ENCODE measurements around the gene LAMB2. TPM values are rescaled to one million over a fixed set of nuclear protein-coding genes. Genes with fewer than 3 reads are reported as not detected.

LAMB2 gene
- total and polyA plus RNA-seq, 2 experiments from 2014 or later, result 71.3 to 154 TPM

DNA sequence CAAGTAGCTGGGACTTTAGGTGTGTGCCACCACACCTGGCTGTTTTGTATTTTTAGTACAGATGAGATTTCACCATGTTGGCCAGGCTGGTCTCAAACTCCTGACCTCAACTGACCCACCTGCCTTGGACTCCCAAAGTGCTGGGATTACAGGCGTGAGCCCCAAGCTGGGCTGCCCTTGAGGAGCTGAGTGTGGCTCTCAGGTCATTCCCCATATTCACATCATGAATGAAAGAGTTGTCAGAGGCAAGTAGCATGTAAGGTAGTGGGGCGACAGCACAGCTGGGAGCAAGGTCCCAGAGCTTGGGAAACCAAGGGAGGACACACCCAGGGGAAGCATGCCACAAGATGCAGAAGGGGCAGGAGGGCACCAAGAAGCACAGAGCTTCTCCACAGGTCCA, 28.3 kb upstream of the LAMB2 start:
- ATAC-seq, result no peak
- no peak overlapping the region for H2AFZ ChIP-seq

DNA sequence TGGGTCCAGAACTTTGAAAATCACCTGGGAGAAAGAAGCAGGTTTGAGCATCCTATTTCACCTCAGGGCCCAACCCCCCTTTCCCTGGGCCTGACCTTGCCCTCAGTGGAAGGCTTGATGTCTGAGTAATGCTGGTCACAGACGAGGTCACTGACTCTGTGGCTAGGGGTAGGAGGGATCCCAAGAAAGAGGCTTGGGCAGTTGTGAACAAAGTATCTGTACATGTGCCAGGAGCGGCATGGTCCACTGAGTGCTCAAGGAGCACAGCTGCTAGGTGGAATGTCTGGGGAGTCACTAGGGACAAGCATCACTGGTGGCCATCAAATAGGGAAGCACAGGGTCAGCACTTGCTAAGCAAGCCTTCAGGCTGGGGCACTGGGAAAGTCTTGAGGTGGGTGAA, 25.9 kb upstream of the LAMB2 start:
- Mint-ChIP-seq H3K27me3 (ENCODE audit: insufficient read depth, low read depth, poor library complexity) (peaks cover 2% of the 10 kb centered on the region), H3K9me3 (no peaks in the 10 kb centered on the region), H3K4me1 (no peaks in the 10 kb centered on the region), H3K4me3 (no peak overlapping the region), H3K36me3 (ENCODE audit: low read depth) (peaks cover 11% of the 10 kb centered on the region), H3K27ac (no peak overlapping the region)
- no peak for TF ChIP-seq NANOG (IDR thresholded peaks at IDR 0.05; ENCODE audit: borderline replicate concordance)
- no peak for TF ChIP-seq ZNF114 (CRISPR knock-in tag; IDR thresholded peaks at IDR 0.05)
- 0 out of 2 replicates have a peak, but pooled peaks have one; percentile 32 for TF ChIP-seq POLR2AphosphoS5 (IDR thresholded peaks at IDR 0.05; ENCODE audit: low read depth)
- DNase-seq (ENCODE audit: low spot score) (no peak), ATAC-seq (peak; percentile 9; the same call in 1 of the 3 replicates)
- no peaks in the 10 kb centered on the region for H3K4me1 ChIP-seq (ENCODE audit: insufficient read depth)
- H3K4me2 ChIP-seq, result no peak overlapping the region
- H3K9me2 ChIP-seq (ENCODE audit: insufficient read depth), result no peaks in the 10 kb centered on the region
- peaks cover 11% of the 10 kb centered on the region for H3F3A ChIP-seq (replicated peaks; ENCODE audit: low read depth)
- H3K4me3 ChIP-seq, result no peak overlapping the region
- no peaks in the 10 kb centered on the region for H3K79me2 ChIP-seq (replicated peaks; ENCODE audit: insufficient read depth)
- no peak overlapping the region for H2AFZ ChIP-seq
- no peaks in the 10 kb centered on the region for H3K27me3 ChIP-seq (ENCODE audit: insufficient read depth)
- H3K36me3 ChIP-seq (ENCODE audit: insufficient read depth), result no peaks in the 10 kb centered on the region; the same call in 1 of the 2 replicates
- no peaks in the 10 kb centered on the region; the same call in 1 of the 2 replicates for H4K20me1 ChIP-seq (replicated peaks; ENCODE audit: insufficient read depth)
- no peak overlapping the region for H3K27ac ChIP-seq (ENCODE audit: low read depth)

More for the DNA sequence above, 28.3 kb upstream of the LAMB2 start:
- Histone ChIP-seq H3K79me2 (replicated peaks; ENCODE audit: insufficient read depth) (peaks cover 18% of the 10 kb centered on the region), H3K9me2 (ENCODE audit: insufficient read depth) (no peaks in the 10 kb centered on the region), H3K27me3 (ENCODE audit: insufficient read depth) (no peaks in the 10 kb centered on the region), H3K4me2 (no peak overlapping the region), H3F3A (replicated peaks; ENCODE audit: low read depth) (peaks cover 11% of the 10 kb centered on the region), H3K4me3 (no peak overlapping the region), H3K27ac (ENCODE audit: low read depth) (no peak overlapping the region), H3K4me1 (ENCODE audit: insufficient read depth) (peaks cover 9% of the 10 kb centered on the region), H4K20me1 (replicated peaks; ENCODE audit: insufficient read depth) (peaks cover 10% of the 10 kb centered on the region), H3K36me3 (ENCODE audit: insufficient read depth) (no peaks in the 10 kb centered on the region; the same call in 1 of the 2 replicates)
- no peak overlapping the region for H3K4me3 Mint-ChIP-seq
- H3K4me1 Mint-ChIP-seq, result peaks cover 9% of the 10 kb centered on the region
- peaks cover 26% of the 10 kb centered on the region for H3K36me3 Mint-ChIP-seq (ENCODE audit: low read depth)
- TF ChIP-seq JUNB (IDR thresholded peaks at IDR 0.05; ENCODE audit: unreplicated experiment), result no peak
- no peak for TF ChIP-seq NANOG (IDR thresholded peaks at IDR 0.05; ENCODE audit: borderline replicate concordance)
- TF ChIP-seq, protein P1, sequence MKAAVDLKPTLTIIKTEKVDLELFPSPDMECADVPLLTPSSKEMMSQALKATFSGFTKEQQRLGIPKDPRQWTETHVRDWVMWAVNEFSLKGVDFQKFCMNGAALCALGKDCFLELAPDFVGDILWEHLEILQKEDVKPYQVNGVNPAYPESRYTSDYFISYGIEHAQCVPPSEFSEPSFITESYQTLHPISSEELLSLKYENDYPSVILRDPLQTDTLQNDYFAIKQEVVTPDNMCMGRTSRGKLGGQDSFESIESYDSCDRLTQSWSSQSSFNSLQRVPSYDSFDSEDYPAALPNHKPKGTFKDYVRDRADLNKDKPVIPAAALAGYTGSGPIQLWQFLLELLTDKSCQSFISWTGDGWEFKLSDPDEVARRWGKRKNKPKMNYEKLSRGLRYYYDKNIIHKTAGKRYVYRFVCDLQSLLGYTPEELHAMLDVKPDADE (IDR thresholded peaks at IDR 0.05), result no peak
- H3K27ac Mint-ChIP-seq, result no peak overlapping the region
- no peaks in the 10 kb centered on the region for H3K9me3 Mint-ChIP-seq
- H3K27me3 Mint-ChIP-seq (ENCODE audit: insufficient read depth, low read depth, poor library complexity), result peaks cover 4% of the 10 kb centered on the region
- DNase-seq (ENCODE audit: low spot score), result no peak

- H4K20me1 ChIP-seq (replicated peaks; ENCODE audit: insufficient read depth), result no peaks in the 10 kb centered on the region; the same call in 1 of the 2 replicates
- Mint-ChIP-seq H3K9me3 (no peaks in the 10 kb centered on the region), H3K27me3 (ENCODE audit: insufficient read depth, low read depth, poor library complexity) (peaks cover 2% of the 10 kb centered on the region), H3K36me3 (ENCODE audit: low read depth) (peaks cover 6% of the 10 kb centered on the region), H3K4me1 (no peaks in the 10 kb centered on the region), H3K27ac (no peak overlapping the region; the same call in 1 of the 2 replicates), H3K4me3 (no peak overlapping the region)
- DNase-seq (ENCODE audit: low spot score) (peak; percentile 87), ATAC-seq (peak; percentile 93)
- H3K4me1 ChIP-seq (ENCODE audit: insufficient read depth), result no peaks in the 10 kb centered on the region
- no peak overlapping the region for H2AFZ ChIP-seq
- H3K27ac ChIP-seq (ENCODE audit: low read depth), result no peak overlapping the region
- H3K36me3 ChIP-seq (ENCODE audit: insufficient read depth), result no peaks in the 10 kb centered on the region; the same call in 1 of the 2 replicates
- TF ChIP-seq ZNF462 (CRISPR knock-in tag; IDR thresholded peaks at IDR 0.05), result no peak
- TF ChIP-seq, protein P2, sequence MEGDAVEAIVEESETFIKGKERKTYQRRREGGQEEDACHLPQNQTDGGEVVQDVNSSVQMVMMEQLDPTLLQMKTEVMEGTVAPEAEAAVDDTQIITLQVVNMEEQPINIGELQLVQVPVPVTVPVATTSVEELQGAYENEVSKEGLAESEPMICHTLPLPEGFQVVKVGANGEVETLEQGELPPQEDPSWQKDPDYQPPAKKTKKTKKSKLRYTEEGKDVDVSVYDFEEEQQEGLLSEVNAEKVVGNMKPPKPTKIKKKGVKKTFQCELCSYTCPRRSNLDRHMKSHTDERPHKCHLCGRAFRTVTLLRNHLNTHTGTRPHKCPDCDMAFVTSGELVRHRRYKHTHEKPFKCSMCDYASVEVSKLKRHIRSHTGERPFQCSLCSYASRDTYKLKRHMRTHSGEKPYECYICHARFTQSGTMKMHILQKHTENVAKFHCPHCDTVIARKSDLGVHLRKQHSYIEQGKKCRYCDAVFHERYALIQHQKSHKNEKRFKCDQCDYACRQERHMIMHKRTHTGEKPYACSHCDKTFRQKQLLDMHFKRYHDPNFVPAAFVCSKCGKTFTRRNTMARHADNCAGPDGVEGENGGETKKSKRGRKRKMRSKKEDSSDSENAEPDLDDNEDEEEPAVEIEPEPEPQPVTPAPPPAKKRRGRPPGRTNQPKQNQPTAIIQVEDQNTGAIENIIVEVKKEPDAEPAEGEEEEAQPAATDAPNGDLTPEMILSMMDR (conservative IDR thresholded peaks at IDR 0.05; ENCODE audit: low read depth in 2 of 2), result peak; percentile 82 to 91
- H3K4me2 ChIP-seq, result no peak overlapping the region
- H3K9me2 ChIP-seq (ENCODE audit: insufficient read depth), result no peaks in the 10 kb centered on the region
- no peaks in the 10 kb centered on the region for H3K79me2 ChIP-seq (replicated peaks; ENCODE audit: insufficient read depth)
- no peaks in the 10 kb centered on the region for H3K27me3 ChIP-seq (ENCODE audit: insufficient read depth)
- H3F3A ChIP-seq (replicated peaks; ENCODE audit: low read depth), result peaks cover 11% of the 10 kb centered on the region
- H3K4me3 ChIP-seq, result no peak overlapping the region
These were observed 25.4 kb upstream of the LAMB2 start for GRCh38 chr3:49158103-49158709.
